ENCODE data around the gene C8B.

Gene C8B

DNA sequence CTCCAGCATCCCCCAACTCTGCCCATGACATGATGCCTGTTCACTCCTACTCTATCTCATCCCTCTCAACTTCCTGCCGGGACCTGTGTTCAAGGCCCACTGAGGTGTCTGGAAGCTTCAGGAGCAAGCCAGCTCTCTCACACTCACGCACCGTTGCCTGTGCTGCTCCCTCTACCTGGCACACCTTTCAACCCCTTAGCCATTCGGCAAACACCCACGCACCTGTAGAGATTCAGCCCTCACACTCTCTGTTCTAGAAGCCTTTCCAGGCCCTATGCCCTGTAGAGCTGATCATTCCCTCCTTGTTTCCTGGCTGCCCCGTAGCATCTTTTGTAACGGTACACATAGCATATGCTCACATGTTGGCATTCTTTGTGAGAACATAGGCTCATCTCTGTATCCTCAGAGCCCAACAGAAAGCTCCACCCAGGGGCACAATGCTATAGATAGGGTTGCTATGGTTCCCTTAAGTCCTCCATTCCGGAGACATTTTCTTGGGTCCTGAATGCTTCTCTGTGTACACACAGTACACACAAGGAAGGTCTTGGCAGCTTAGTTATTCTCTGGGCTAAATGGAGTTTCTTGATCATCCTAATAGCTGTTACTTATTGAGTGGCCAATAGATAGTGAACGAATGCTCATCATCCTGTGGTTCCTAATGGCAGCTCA, 1.3 kb downstream of the C8B start:
- Mint-ChIP-seq H3K4me3 (no peak overlapping the region), H3K9me3 (no peaks in the 10 kb centered on the region), H3K27me3 (ENCODE audit: low read depth) (peaks cover 3% of the 10 kb centered on the region), H3K4me1 (no peaks in the 10 kb centered on the region), H3K36me3 (ENCODE audit: low read depth) (no peaks in the 10 kb centered on the region), H3K27ac (no peak overlapping the region)
- TF ChIP-seq, protein P1, sequence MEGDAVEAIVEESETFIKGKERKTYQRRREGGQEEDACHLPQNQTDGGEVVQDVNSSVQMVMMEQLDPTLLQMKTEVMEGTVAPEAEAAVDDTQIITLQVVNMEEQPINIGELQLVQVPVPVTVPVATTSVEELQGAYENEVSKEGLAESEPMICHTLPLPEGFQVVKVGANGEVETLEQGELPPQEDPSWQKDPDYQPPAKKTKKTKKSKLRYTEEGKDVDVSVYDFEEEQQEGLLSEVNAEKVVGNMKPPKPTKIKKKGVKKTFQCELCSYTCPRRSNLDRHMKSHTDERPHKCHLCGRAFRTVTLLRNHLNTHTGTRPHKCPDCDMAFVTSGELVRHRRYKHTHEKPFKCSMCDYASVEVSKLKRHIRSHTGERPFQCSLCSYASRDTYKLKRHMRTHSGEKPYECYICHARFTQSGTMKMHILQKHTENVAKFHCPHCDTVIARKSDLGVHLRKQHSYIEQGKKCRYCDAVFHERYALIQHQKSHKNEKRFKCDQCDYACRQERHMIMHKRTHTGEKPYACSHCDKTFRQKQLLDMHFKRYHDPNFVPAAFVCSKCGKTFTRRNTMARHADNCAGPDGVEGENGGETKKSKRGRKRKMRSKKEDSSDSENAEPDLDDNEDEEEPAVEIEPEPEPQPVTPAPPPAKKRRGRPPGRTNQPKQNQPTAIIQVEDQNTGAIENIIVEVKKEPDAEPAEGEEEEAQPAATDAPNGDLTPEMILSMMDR (IDR thresholded peaks at IDR 0.05; ENCODE audit: unreplicated experiment in 3 of 3) = no peak

DNA sequence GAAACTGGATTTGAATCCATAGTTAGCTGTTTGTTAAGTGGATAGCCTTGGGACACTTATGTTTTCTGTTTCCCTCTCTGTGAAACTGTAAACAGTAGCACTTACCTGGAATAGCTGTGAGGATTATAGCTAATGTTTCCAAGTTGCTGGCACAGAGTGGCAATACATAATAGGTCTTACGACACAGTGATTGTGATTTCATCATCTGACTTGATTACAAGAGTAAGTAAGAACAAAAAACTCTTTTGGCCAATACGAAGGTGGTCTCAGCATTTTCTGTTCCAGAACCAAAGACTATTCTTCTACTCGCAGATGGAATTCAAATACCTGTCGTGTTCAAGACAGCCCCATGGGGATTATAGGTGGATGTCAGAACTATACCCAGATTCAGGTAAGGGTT, 2.1 kb downstream of the C8B start:
- Mint-ChIP-seq H3K27ac (no peak overlapping the region), H3K27me3 (ENCODE audit: low read depth) (peaks cover 9% of the 10 kb centered on the region), H3K9me3 (no peaks in the 10 kb centered on the region), H3K36me3 (ENCODE audit: low read depth) (no peaks in the 10 kb centered on the region), H3K4me3 (no peak overlapping the region), H3K4me1 (no peaks in the 10 kb centered on the region)
- TF ChIP-seq, protein P1 (IDR thresholded peaks at IDR 0.05; ENCODE audit: unreplicated experiment in 3 of 3) = no peak

DNA sequence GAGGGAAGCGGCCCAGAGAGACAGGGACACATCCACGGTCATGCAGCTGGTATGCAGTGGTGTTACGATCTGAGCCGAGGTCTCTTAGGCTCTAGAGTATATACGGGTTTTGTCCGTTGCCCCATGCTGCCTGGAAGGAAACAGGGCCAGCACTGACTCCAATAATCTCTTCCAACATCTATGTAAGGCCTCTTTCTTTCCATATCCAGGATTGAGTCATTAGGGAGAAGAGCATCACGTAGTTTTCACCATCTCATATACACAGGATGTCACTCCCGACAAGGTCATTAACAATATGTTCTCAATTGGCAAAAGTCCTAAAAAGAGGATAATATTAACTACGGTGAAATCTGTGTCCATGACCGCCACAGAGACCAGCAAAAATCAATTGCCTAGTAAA, 4.4 kb downstream of the C8B start:
- Mint-ChIP-seq H3K4me3 (no peak overlapping the region), H3K36me3 (ENCODE audit: low read depth) (no peaks in the 10 kb centered on the region), H3K9me3 (no peaks in the 10 kb centered on the region), H3K27me3 (ENCODE audit: low read depth) (peaks cover 5% of the 10 kb centered on the region), H3K4me1 (peaks cover 8% of the 10 kb centered on the region), H3K27ac (no peak overlapping the region)
- TF ChIP-seq, protein P1 (IDR thresholded peaks at IDR 0.05; ENCODE audit: unreplicated experiment in 3 of 3) = no peak

DNA sequence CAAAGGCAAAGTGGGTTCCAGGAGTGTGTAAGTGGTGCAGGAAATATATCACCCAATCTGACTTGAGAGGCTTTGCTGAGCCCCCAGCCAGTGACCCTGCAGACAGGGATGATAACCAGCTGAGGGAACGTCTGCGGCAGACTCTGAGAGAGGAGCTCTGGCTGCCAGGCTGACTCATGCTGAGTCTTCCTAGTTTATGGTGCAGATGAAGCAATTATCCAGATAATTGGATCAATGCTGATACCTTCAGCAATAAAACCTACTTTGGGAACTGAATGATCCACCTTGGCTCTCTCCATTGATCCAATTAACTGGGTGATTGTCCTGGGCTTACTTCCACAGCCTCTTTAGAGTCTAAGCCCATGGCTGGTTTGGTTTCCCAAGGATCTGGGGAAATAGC, 7.3 kb downstream of the C8B start:
- no peak overlapping the region for H3K4me3 Mint-ChIP-seq
- H3K27ac Mint-ChIP-seq = no peak overlapping the region
- peaks cover 18% of the 10 kb centered on the region for H3K27me3 Mint-ChIP-seq (ENCODE audit: low read depth)
- TF ChIP-seq, protein P1 (IDR thresholded peaks at IDR 0.05; ENCODE audit: unreplicated experiment in 3 of 3) = no peak
- H3K4me1 Mint-ChIP-seq = peaks cover 8% of the 10 kb centered on the region
- no peaks in the 10 kb centered on the region for H3K9me3 Mint-ChIP-seq
- no peaks in the 10 kb centered on the region for H3K36me3 Mint-ChIP-seq (ENCODE audit: low read depth)

DNA sequence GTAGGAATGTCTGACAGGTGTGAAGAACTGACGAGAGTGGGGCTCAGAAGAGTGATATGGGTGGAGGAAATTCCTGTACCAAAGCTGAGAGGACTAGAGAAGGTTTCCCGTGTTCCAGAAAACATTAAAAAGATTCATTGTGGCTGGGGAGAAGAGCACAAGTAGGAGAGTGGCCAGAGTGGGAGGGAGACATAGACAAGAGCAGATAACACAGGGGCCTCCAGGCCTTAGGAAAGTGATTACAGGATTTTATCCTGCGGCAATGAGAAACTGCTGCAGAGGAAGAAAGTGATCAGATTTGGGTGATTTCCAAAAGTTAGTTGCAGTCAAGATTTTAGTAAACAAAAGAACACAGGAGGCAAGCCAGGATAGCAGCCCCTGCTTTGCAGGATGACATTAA, 7.9 kb downstream of the C8B start:
- H3K27me3 Mint-ChIP-seq (ENCODE audit: low read depth) = peaks cover 18% of the 10 kb centered on the region
- H3K4me1 Mint-ChIP-seq = peaks cover 8% of the 10 kb centered on the region
- no peaks in the 10 kb centered on the region for H3K9me3 Mint-ChIP-seq
- no peak overlapping the region for H3K4me3 Mint-ChIP-seq
- TF ChIP-seq, protein P1 (IDR thresholded peaks at IDR 0.05; ENCODE audit: unreplicated experiment in 3 of 3) = no peak
- no peak overlapping the region for H3K27ac Mint-ChIP-seq
- H3K36me3 Mint-ChIP-seq (ENCODE audit: low read depth) = no peaks in the 10 kb centered on the region

DNA sequence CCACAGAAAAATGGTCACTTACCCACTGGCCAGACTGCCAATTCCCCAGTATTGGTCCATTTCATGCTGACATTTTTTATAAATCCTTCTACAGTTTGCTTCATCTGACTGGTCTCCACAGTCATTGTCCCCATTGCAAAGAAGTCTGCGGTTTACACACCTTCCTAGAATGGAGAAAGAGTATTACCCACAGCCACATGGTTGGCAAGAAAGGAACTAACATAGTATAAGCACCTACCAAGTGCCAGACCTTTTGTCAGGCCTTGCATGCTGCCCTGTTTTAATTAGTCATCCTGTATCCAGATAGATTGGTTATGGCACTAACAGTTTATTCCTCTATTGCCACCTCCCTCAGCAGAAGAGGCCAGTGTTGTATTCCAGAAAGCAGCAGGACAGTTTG, 11.2 kb downstream of the C8B start:
- Mint-ChIP-seq H3K4me1 (peaks cover 8% of the 10 kb centered on the region), H3K36me3 (ENCODE audit: low read depth) (no peaks in the 10 kb centered on the region), H3K27me3 (ENCODE audit: low read depth) (peaks cover 31% of the 10 kb centered on the region), H3K4me3 (no peak overlapping the region), H3K27ac (no peak overlapping the region), H3K9me3 (no peaks in the 10 kb centered on the region)
- TF ChIP-seq, protein P1 (IDR thresholded peaks at IDR 0.05; ENCODE audit: unreplicated experiment in 3 of 3) = no peak
